Measurements from ENCODE around the gene C12orf43. TPM values are rescaled to one million over a fixed set of nuclear protein-coding genes. Genes with fewer than 3 reads are reported as not detected.

Gene C12orf43
- total RNA-seq, 1 donor from 2014 or later: 24.8 TPM

- intact Hi-C loops (cut with micrococcal nuclease): loop anchor here (5.0 kb wide), 1 partner anchor 380 kb away; no protein-coding TSS in a partner anchor
These were observed 45.5 kb upstream of the C12orf43 start for GRCh38 chr12:121061831-121062230.

GRCh38 chr12:121060149-121061001, 44.1 kb upstream of the C12orf43 start:
- H3K9me3 Mint-ChIP-seq: no peaks in the 10 kb centered on the region
- H3K4me1 Mint-ChIP-seq: peaks cover 11% of the 10 kb centered on the region
- DNase-seq (peak; percentile 26), ATAC-seq (ENCODE audit: low read depth) (peak; percentile 94)
- intact Hi-C loops (cut with micrococcal nuclease): loop anchor here (1.0 to 5.0 kb wide), 6 partner anchors 36 to 477 kb away; partner anchors contain the start of gene C12orf43
- CTCF ChIA-PET: interaction anchor here (1.0 to 2.9 kb wide), 9 partner anchors 10 to 478 kb away, joined by 3 to 15 read pairs (median 4); partner anchors contain the start of gene C12orf43
- peak; percentile 44 for TF ChIP-seq CTCF (IDR thresholded peaks at IDR 0.05)
- peak overlapping the region; percentile 82 for H3K27ac Mint-ChIP-seq
- POLR2A ChIA-PET: interaction anchor here (0.5 to 1.2 kb wide), 8 partner anchors 15 to 780 kb away, joined by 3 to 5 read pairs (median 4); no protein-coding TSS in a partner anchor
- no peaks in the 10 kb centered on the region for H3K27me3 Mint-ChIP-seq
- H3K4me3 Mint-ChIP-seq: peak overlapping the region; percentile 83
- H3K36me3 Mint-ChIP-seq (ENCODE audit: low read depth): no peaks in the 10 kb centered on the region

More at GRCh38 chr12:121061831-121062230, 45.5 kb upstream of the C12orf43 start:
- ChIA-PET POLR2A (interaction anchor here (0.5 kb wide), 1 partner anchor 133 kb away, joined by 8 read pairs; no protein-coding TSS in a partner anchor), CTCF (interaction anchor here (0.8 to 2.9 kb wide), 5 partner anchors 13 to 168 kb away, joined by 3 to 15 read pairs (median 3); no protein-coding TSS in a partner anchor)
- peaks cover 11% of the 10 kb centered on the region for H3K4me1 Mint-ChIP-seq
- TF ChIP-seq CTCF (IDR thresholded peaks at IDR 0.05): no peak
- H3K9me3 Mint-ChIP-seq: no peaks in the 10 kb centered on the region
- DNase-seq: no peak
- H3K27ac Mint-ChIP-seq: no peak overlapping the region
- H3K4me3 Mint-ChIP-seq: no peak overlapping the region
- no peaks in the 10 kb centered on the region for H3K36me3 Mint-ChIP-seq (ENCODE audit: low read depth)
- no peak for ATAC-seq (ENCODE audit: low read depth)
- no peaks in the 10 kb centered on the region for H3K27me3 Mint-ChIP-seq

GRCh38 chr12:121059031-121059898, 43.0 kb upstream of the C12orf43 start:
- TF ChIP-seq CTCF (IDR thresholded peaks at IDR 0.05): no peak
- Mint-ChIP-seq H3K36me3 (ENCODE audit: low read depth) (no peaks in the 10 kb centered on the region), H3K4me3 (peak overlapping the region; percentile 83), H3K4me1 (peaks cover 11% of the 10 kb centered on the region), H3K9me3 (no peaks in the 10 kb centered on the region), H3K27me3 (no peaks in the 10 kb centered on the region), H3K27ac (peak overlapping the region; percentile 82)
- POLR2A ChIA-PET: interaction anchor here (0.6 to 1.2 kb wide), 6 partner anchors 13 to 781 kb away, joined by 3 to 4 read pairs (median 3); partner anchors contain the start of gene SPPL3
- ATAC-seq (ENCODE audit: low read depth) (no peak), DNase-seq (no peak)
- CTCF ChIA-PET: interaction anchor here (1.0 to 2.9 kb wide), 8 partner anchors 9 to 477 kb away, joined by 3 to 15 read pairs (median 4); partner anchors contain the start of gene C12orf43
- intact Hi-C loops (cut with micrococcal nuclease): no loop called here

- H3K4me3 Mint-ChIP-seq: no peak overlapping the region
- intact Hi-C loops (cut with micrococcal nuclease): no loop called here
- peaks cover 11% of the 10 kb centered on the region for H3K4me1 Mint-ChIP-seq
- ATAC-seq (ENCODE audit: low read depth): no peak
- no peak for DNase-seq
- POLR2A ChIA-PET: no interaction called here
- H3K36me3 Mint-ChIP-seq (ENCODE audit: low read depth): no peaks in the 10 kb centered on the region
- no peak for TF ChIP-seq CTCF (IDR thresholded peaks at IDR 0.05)
- no peaks in the 10 kb centered on the region for H3K9me3 Mint-ChIP-seq
- no peaks in the 10 kb centered on the region for H3K27me3 Mint-ChIP-seq
- CTCF ChIA-PET: no interaction called here
- no peak overlapping the region for H3K27ac Mint-ChIP-seq
These were observed 41.5 kb upstream of the C12orf43 start for GRCh38 chr12:121057794-121058193.
